Osteocyte (in vitro differentiated cells): ENCODE results near the gene MYH7. TPM values are rescaled to one million over a fixed set of nuclear protein-coding genes. Genes with fewer than 3 reads are reported as not detected.

Experiments used
- DNase-seq: peaks from one replicate; pipeline ENCODE4 v3.0.0; 2021; ENCODE audit warnings: mixed read lengths; ENCODE audit not compliant: unreplicated experiment; ENCODE audit errors: extremely low spot score
- H3K27ac Mint-ChIP-seq: one replicate; pipeline ENCODE4 v1.8.0; 2021; ENCODE audit warnings: mild to moderate bottlenecking, mixed read lengths; ENCODE audit not compliant: unreplicated experiment
- H3K27me3 Mint-ChIP-seq: one replicate; pipeline ENCODE4 v1.8.0; 2021; ENCODE audit warnings: mixed read lengths; ENCODE audit not compliant: unreplicated experiment
- H3K36me3 Mint-ChIP-seq: one replicate; pipeline ENCODE4 v1.8.0; 2021; ENCODE audit warnings: mixed read lengths; ENCODE audit not compliant: unreplicated experiment
- H3K4me1 Mint-ChIP-seq: one replicate; pipeline ENCODE4 v1.8.0; 2021; ENCODE audit warnings: mixed read lengths; ENCODE audit not compliant: unreplicated experiment
- H3K4me3 Mint-ChIP-seq: one replicate; pipeline ENCODE4 v1.8.0; 2021; ENCODE audit warnings: mild to moderate bottlenecking, moderate library complexity, mixed read lengths; ENCODE audit not compliant: unreplicated experiment
- H3K9me3 Mint-ChIP-seq: one replicate; pipeline ENCODE4 v1.8.0; 2021; ENCODE audit warnings: mixed read lengths; ENCODE audit not compliant: unreplicated experiment
- CTCF ChIP-seq: fragments of 200-600 bp; sonication (generic); IDR thresholded peaks from 2 replicates; pipeline ENCODE4 v1.5.0; 2021; ENCODE audit warnings: antibody characterized with exemption, mild to moderate bottlenecking, moderate library complexity
- long read RNA-seq: library from polyadenylated mRNA; unstranded; transcript quantifications from one replicate; pipeline ENCODE4 v2.0.0, GENCODE V29; 2021
- total RNA-seq: library from RNA; stranded (reverse); gene quantifications from 2 replicates; pipeline ENCODE4 v1.2.1, GENCODE V29; 2021

MYH7 gene
- not detected in 2 replicates for total RNA-seq
- long read RNA-seq, result 0 reads

GRCh38 chr14:23435543-23436326, at the start of gene MYH7:
Gene MYH7 (minus strand): TSS chr14:23435660. CDS start chr14:23433732, 1,928 bp downstream.
- Mint-ChIP-seq H3K4me3 (no peak within 1 kb of the TSS), H3K4me1 (no peaks in the 10 kb centered on the region), H3K27me3 (peaks cover 8% of the 10 kb centered on the region), H3K9me3 (no peaks in the 10 kb centered on the region), H3K36me3 (no peaks in the 10 kb centered on the region), H3K27ac (no peak within 1 kb of the TSS)
- TF ChIP-seq CTCF, result no peak
- peak; percentile 70 for DNase-seq

DNA sequence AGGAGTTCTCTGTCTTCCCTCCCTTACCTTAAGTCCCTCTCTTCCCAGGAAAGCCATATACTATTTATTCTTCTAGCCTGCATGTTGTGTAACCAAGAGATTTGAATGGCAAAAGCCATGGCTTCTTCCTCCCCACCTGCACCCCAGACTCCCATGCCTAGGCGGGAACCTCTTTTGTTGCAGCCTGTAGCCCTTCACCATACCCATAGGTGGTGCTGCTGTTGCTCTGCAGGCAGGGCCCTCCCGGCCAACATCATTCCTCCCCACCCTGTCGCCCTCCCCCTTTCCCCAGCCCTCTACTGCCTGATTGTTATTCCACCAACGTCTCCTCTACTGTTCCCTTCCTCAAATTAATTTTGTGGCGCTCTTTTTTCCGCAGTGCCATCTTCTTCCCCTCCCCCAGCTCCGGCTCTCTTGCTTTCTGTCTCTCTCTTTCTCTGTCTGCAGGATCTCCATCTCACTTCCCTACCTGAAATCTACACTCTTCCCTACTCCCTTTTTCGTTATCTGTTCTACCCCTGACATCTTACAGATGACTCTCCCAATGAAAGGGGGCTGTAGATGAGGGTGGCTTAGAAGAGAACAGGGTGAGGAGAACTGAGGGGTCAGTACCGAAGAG, 47.9 kb upstream of the MYH7 start:
- H3K27me3 Mint-ChIP-seq, result no peaks in the 10 kb centered on the region
- TF ChIP-seq CTCF, result peak; percentile 44
- no peaks in the 10 kb centered on the region for H3K9me3 Mint-ChIP-seq
- H3K4me1 Mint-ChIP-seq, result peaks cover 1% of the 10 kb centered on the region
- H3K36me3 Mint-ChIP-seq, result peaks cover 15% of the 10 kb centered on the region
- H3K27ac Mint-ChIP-seq, result no peak overlapping the region
- H3K4me3 Mint-ChIP-seq, result no peak overlapping the region
- DNase-seq, result no peak

DNA sequence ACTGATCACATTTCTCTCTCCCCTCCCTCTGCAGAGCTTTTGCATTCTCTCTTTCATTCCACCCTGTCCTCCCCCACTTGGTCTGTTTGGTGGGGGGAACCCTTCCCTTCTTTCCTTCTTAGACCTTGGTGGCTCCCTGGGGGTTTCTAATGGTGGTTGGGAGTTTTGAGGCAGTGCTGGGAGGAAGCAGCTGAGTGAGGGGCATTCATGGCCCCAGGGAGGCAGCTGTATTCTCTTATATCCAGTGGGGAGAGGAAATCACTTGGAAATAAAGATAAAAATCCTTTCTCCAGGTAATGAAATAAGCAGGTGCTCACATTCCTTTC, 47.3 kb upstream of the MYH7 start:
- DNase-seq, result no peak
- peaks cover 2% of the 10 kb centered on the region for H3K4me1 Mint-ChIP-seq
- TF ChIP-seq CTCF, result no peak
- no peak overlapping the region for H3K27ac Mint-ChIP-seq
- peaks cover 17% of the 10 kb centered on the region for H3K36me3 Mint-ChIP-seq
- no peak overlapping the region for H3K4me3 Mint-ChIP-seq
- no peaks in the 10 kb centered on the region for H3K27me3 Mint-ChIP-seq
- no peaks in the 10 kb centered on the region for H3K9me3 Mint-ChIP-seq

GRCh38 chr14:23481979-23482822, 46.7 kb upstream of the MYH7 start:
- no peak overlapping the region for H3K4me3 Mint-ChIP-seq
- no peak for DNase-seq
- H3K9me3 Mint-ChIP-seq, result no peaks in the 10 kb centered on the region
- peaks cover 2% of the 10 kb centered on the region for H3K4me1 Mint-ChIP-seq
- H3K27ac Mint-ChIP-seq, result no peak overlapping the region
- peaks cover 15% of the 10 kb centered on the region for H3K36me3 Mint-ChIP-seq
- no peaks in the 10 kb centered on the region for H3K27me3 Mint-ChIP-seq
- no peak for TF ChIP-seq CTCF
